Measurements from ENCODE around the gene TMEM169.

DNA sequence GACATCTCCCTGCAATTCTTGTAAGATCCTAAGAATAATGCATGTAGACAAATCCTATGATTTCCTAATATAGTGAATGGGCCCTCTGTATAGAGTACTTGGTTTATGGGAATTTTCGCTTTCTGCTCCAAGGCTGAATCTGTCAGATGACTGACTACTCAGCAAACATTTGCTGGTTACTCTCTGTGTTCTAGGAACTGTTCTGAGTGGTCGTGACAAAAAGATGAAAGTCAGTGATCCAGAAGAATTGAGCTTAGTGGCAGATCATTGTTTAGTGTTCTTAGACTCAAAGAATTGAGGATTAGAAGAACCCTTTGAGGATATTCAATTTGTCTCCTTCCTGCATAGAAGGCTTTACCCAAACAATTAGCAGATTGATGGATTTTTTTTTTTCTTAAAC lies 37.4 kb downstream of the TMEM169 start:
- no peak for TF ChIP-seq POLR2AphosphoS5 (IDR thresholded peaks at IDR 0.05; ENCODE audit: borderline replicate concordance, low read depth, low read length)
- no peak for TF ChIP-seq EZH2 (IDR thresholded peaks at IDR 0.05)
